NCI-H2107 (cell line): ENCODE data around the gene DDX3X.
A peak's percentile ranks its signal among the peaks of the same experiment; 100 is the strongest.
"Not testable (repeated sequence)": the region's sequence is repeated elsewhere in the genome, so short reads cannot be mapped to it uniquely, and the experiment has no call there.

ENCODE experiments used
- DNase-seq: peaks from one replicate; lab custom pipeline; 2025; lab: John Stamatoyannopoulos, UW

The DDX3X gene

DNA sequence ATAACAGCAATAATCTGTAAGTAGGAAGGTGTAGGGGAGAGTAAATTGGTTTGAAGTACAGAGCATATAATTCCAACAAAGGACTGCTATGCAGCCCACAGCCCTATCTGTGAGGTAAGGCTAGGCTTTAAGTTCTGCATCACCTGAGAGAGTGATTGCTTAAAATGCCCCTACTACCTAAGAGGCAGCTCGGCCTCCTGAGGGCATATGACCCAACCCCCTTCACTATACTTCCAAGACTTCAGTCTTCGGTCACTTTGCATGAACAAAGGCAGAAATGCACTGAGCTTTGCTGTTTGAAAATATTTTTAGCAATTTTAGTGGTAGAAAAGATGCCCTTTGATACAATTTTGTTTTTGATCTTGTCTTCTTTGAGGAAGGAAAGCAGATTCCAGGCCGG, 4.9 kb upstream of the DDX3X start:
- no peak for DNase-seq

DNA sequence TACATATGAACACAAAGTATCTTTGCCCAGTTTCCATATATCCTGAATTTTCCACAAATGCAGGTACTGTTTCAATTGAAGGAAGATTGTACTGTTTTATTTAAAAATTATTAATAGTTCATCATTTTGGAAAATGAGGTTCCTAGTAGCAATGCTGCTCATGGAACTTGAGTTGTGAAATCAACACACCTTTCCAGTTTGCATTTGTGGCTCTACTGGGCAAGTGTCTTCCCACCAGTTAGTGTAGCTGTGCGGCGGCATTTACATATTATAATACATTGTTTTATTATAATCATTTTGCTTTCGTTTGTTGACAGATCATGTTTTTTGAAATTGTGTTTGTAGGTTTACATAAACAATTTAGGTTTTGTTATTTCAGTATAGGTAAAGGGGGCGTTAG, 2.0 kb upstream of the DDX3X start:
- DNase-seq = no peak

DNA sequence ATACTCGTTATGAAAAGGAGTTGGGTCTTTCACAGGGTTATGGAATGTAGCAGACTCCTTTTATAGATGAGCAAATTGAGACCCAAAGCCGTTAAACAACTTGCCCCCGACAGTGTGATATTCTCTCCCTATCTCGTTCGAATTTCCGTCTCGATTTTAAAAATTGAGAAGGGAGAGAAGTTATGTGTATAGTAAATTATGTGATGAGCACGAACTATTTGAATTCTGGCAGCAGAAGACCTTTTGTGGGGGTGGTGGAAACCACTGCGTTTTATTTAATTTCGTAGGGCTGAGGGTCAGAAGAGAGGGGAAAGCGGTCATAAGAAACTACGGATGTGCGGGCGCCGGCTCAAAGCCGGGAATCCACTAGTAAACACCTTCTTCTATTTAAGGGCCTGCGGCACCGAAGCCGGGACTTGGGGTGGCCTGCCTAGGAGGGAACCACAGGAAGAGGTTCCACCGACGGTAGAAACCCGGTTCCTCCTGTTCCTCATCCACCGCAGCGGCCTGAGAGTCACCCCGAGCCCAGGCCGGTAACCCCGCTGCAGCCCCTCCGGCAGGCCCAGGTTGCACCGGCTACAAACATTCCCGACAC, 1.5 kb upstream of the DDX3X start:
- DNase-seq = no peak

DNA sequence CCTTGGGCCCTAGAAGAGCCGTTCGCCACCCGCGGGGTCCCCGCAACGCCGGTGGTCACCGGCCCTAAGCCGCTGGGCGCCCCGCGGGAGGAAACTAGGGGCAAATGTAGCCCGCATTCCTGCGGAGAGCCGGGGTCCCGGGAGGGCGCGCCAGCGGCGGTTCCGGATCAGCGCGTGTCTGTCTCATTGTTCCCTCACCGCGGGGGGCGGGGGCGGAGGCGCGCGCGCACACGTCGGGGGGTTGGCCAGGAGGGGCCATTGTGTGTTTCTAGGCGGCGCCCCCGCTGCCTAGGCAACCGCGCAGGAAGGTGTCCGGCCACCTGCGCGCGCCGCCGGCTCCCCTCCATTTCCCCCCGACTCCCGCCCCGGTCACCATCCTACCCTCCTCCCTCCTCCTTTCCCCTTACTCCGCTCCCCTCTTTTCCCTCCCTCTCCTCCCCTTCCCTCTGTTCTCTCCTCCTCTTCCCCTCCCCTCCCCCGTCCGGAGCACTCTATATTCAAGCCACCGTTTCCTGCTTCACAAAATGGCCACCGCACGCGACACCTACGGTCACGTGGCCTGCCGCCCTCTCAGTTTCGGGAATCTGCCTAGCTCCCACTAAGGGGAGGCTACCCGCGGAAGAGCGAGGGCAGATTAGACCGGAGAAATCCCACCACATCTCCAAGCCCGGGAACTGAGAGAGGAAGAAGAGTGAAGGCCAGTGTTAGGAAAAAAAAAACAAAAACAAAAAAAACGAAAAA, 789 bp upstream of the DDX3X start:
- DNase-seq = peak; percentile 87

DNA sequence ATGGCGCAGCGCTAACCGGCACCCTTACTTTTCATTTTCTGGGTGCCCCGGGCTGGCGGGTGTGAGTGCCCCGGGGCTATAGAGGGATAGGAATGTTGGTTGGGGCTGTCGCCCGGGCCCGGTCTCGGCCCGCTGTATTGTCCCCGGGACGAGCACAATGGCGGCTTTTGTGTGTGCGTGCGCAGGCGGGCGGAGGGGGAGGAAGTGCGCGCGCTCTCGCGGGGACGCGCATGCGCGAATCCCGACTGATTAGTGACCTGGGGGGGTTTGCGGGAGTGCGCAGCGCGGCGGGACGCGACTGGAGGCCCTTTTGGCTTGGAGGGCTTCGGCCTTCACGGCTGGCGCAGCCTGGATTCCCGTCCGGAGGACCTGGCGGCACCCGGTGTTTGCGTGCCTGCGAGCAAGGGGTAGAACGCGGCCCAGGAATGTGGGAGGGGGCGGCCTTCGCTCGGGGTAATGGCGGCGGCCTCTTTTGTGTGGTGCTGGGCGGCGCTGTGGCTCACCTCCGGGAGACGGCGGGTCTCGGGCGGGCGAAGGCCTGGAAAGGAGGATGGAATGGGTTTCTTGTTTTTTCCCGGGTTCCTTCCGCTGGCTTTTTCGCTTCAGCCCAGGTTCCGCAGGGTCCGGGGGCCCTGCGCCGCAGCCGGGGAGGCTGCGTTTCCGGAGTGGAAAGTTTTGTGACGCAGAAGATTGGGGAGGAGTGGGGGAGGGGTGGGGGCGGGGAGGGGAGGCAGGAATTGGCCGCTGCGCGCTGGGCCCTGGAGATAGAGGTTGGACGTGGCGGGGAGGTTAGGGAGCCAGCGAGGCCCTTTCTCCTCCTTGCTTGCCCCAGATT, 618 bp downstream of the DDX3X start:
- DNase-seq = peak; percentile 38

DNA sequence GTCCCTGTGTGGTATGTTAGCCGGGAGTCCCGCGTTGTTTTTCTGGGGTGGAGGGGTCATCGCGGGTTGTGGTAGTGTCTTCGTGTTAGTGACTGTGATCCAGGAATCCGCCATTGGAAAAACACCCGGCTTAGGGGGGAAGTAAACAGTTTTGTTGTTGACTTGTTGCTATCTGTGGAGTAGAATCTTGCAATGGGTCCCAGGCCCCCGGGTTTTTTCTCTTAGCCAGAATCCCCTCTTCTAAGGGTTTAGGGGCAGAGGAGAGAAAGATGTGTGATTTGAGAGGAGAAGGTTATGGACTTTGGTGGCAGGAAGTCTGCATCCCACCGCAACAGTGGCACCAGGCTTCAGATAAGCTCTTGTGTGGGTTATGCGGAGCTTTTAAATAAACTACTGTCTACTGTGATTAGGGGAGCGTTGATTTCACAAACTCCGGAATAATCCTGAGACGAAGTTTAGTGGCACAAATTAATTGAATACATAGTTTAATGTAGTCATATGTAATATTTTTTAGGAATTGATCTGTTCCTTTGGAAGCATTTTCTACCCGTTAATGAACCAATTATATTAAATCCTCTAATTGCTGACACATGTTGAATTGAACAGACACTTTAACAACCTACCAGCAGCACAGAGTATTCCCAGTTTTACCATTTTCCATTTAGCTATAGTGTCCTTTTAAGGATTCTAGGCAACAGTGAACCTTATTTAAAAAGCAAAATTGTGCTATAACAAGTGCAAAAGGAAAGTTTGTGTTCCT, 1.4 kb downstream of the DDX3X start:
- no peak for DNase-seq

DNA sequence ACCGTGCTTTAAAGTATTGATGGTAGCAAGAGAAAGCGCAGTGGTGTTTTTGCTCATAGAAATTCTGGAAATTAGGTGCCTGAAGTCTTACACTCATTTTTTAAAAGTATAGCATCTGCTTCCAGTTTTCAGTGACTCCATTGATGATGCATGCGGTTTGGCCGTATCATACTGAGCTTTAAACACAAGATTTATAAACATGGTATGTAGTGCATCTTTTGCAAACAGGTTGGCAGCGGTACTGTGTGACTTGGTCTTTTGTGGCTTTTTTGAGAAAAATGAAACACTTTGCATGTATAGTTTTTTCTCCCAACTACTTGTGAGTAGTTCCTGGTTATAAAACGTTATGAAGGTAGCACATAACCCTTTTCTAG, 2.0 kb downstream of the DDX3X start:
- DNase-seq = no peak

DNA sequence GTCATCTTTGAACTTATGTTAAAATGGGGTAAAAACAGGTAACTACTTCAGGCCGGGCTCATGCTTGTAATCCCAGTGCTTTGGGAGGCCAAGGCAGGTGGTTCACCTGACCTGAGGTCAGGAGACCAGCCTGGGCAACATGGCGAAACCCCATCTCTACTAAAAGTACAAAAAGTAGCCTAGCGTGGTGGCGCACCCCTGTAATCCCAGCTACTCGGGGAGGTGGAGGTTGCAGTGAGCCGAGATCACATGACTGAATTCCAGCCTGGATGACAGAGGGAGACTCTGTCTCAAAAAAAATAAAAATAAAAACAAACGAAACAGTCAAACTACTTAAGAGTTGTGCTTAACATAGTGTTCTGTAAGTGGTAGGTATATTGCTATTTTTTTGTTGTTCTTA, 2.5 kb downstream of the DDX3X start:
- no peak for DNase-seq

DNA sequence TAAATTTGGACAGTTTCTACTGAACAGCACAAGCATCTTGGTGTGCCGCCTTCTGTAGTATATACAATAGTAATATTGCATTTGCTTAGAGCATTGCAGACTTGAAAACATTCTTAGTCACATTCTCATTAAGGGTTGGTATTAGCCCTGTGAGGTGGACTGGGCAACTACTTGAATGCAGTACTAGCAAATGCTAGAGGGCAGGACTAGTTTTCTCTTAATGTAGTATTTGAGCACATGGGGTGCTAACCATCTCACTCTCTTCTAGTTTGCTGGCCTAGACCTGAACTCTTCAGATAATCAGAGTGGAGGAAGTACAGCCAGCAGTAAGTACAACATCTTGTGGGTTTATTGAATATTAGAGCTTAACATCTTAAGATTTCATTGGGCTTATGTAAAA, 3.2 kb downstream of the DDX3X start:
- no peak for DNase-seq

DNA sequence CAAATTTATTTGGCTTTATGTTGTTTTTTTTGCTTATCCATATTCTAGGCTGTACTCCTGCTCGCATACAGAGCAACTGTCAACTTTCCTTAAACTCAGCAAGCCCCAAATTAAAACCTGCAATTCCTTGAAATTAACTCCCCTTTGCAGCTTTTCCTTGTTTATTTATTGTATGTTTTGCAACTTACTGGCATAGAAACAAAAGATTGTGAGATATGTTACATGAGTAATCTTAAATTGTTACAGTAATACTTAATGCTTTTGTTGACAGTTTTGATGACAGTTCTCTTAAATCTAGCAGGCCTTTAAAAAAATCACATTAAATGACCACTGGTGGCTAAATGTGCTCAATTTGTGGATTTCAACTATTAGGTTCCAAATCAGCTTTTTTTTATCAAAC, 4.5 kb downstream of the DDX3X start:
- no peak for DNase-seq

DNA sequence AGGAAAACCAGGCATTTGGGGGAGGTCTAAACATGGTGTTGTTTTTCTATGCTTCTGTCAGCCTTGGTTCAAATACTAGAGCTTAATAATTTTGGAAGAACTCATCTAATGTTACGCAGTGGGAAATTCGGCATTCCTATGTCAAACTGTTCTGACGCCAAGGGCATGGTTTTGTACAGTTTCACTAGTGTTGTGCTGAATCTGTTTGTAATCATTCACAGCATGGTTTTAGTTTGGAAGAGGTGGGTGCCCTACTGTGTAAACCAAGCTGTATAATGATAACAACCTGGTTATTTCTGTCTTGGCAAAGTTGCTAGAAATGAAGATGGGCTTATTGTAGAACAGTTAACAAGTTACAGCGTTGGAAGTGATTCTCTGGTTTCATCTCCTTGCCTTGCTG, 5.2 kb downstream of the DDX3X start:
- no peak for DNase-seq

DNA sequence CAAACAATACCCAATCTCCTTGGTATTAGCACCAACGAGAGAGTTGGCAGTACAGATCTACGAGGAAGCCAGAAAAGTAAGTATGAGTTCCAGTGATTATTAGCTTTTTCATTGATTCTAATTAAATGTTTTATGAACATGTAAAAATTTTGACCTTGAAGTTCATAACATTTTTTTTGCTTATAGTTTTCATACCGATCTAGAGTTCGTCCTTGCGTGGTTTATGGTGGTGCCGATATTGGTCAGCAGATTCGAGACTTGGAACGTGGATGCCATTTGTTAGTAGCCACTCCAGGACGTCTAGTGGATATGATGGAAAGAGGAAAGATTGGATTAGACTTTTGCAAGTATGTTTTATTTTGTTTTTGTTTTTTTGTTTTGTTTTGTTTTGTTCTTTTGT, 10.1 kb downstream of the DDX3X start:
- no peak for DNase-seq

DNA sequence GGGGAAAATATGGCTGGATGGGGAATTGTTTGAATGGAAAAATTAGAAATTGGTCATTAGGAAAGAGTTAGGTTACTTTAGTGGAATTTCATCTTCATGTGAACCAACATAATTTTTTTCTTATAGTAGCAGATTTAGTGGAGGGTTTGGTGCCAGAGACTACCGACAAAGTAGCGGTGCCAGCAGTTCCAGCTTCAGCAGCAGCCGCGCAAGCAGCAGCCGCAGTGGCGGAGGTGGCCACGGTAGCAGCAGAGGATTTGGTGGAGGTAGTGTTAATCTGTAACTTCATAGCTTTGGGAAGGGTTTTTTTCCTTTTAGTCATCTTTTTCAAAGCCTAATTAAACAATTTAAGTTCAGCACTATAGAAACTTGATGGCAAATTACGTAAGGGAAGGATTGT, 13.2 kb downstream of the DDX3X start:
- DNase-seq = no peak

DNA sequence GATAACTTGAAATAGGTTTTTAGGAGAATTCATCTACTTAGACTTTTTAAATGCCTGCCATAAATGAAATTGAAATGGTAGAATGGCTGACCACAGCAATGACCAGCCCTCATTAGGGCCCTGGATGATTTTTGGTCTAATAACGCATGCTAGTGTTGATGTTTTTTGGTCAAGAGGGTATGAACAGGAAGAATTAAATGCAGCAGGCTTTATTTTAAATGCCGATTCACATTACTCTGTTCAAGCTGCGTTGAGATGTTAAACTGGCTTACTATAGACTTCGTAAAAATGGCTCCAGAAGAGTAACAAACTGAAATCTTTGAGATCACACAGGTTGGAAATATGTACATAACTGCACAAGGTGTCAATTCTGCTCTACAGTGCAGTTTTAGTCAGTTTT, 14.6 kb downstream of the DDX3X start:
- DNase-seq = no peak

DNA sequence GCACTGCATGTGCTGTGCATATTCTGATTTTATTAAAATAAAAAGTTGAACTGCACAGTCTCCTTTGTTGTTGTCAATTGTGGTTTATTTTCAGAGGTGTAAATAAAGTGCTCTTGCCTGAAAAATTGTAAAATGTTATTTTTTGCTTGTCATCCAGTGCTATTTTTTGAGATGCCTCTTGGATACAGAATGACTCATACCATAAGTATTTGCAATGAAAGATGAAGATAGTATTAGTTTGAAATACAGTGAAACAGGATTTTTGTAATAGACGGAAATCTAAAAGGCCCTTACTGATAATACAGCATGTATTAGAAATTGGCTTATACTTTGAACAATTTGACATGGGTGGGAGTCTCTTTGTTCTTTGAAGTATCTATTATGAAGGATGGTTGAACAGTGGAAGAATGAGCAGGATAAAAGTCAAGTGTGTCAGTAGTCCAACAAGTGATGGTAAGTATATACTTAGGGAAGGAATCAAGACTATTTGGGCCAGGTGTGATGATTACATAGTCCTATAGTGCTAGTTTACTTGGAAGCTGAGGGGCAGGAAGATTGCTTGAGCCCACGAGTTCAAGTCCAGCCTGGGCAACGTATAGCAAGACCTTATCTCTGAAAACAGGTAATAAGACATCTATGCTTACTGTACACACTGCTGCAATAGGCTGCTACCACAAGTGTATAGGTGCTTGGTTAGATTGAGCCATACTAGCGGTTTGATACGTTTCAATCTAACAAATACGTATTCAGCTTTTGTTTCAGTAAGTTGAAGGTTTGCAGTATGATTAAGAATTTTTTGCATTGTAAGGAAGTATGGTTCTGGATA, 16.4 kb downstream of the DDX3X start:
- no peak for DNase-seq

DNA sequence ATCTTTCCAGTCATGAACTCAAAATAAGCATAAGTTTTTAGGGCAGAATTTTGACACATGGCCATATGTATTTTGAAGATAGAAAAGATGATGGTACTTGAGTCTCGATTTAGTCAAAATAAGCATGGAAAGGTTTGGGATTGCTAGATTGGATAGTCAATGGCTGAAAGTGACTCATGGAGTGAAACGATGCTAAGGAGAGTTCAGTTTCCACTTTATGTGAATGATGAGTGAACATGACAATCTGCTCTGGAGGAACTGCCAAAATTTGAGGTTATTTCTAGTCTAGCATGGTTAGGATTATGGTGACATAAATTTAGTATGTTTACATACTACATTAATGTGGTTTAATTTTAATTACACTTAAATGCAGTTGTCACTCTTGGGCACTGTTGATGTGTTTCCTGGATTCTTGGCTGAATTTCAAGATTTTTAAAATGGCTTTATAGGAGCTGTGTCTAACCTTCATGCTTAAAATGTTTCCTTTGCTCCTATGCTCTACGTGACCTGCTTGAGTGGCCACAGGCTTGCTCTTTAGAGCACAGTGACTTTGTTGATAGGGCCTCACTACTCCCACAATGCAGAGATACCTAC, 17.1 kb downstream of the DDX3X start:
- DNase-seq = no peak

DNA sequence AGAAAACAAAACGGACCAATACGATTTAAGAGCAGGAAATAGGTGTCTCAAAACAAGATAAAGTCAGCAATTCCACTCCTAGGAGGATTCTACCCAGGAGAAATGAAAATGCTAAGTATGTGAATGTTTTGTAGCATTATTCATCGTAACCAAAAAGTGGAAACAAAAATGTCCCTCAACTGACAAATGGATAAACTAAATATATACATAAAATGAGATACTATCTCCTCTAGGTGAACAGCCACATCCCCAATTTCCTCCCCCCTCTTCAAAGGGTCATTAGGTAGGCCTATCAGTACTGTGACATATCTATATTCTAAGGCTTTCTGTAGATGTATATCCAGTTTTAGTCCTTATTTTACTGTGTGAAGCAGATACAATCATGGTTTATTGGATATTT, 18.0 kb downstream of the DDX3X start:
- DNase-seq = no peak

DNA sequence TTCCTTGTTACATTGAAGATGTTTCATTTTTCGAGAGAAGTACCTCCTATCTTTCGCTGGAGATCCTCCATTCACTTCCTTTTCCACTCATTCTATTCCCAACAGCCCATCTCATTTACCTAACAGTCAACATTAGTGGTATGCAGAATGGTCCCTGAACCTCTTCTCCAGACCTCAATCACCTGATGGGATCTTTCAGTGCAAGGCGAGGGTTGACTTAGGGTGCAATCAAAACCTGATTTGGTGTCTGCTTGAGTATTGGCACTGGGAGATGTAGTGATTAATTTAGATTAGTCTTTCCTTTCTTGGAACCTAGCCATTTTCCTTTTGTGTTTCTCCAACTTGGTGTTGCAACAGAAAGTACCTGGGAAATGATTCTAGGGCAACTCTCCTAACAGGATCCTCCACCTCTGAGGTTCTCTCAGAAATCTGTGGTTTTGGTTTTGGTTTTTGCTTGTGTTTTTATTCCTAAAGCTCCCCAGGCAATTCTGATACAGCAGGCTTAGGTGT, 18.4 kb downstream of the DDX3X start:
- DNase-seq = no peak

DNA sequence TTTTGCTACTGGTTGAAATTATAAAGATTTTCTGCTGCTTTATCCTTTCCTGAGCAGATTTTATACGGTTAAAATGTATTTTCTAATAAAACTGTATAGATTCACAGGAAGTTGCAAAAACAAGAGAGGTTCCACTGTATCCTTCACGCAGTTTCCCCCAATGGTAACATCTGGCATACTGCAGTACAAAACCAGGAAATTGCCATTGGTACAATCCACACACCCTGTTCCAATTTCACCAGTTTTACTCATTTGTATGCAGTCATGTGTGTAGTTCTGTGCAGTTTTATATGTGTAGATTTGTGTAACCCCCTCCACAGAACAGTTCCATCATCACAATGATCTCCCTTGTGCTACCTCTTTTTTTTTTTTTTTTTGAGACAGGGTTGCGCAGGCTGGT, 20.0 kb downstream of the DDX3X start:
- DNase-seq = no peak

DNA sequence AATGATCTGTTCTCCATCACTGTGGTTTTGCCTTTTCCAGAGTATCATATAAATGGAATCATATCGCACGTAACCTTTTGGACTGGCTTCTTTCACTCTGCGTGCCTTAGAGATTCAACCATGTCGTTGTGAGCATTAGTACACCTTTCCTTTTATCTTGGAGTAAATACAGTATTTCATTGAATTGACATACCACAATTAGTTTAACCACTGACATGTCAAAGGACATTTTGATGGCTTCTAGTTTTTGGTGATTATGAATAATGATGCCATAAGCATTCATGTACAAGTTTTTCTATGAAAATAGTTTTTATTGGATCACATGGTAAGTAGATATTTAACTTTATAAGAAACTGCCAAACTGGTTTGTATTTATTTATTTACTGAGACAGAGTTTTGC, 35.2 kb downstream of the DDX3X start:
- no peak for DNase-seq

DNA sequence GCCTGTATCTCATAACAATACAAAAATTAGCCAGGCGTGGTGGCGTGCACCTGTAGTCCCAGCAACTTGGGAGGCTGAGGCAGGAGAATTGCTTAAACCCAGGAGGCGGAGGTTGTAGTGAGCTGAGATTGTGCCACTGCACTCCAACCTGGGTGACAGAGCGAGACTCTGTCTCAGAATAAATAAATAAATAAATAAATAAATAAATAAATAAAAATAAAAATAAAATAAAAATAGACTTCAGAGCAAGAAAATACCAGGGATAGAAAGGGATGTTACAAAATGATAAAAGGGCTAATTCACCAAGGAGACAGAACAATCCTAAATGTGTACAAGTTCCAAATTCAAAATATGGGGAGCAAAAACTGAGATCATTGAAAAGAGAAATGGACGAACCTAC, 37.6 kb downstream of the DDX3X start:
- DNase-seq = not testable (repeated sequence)
